ENCODE measurements around the gene ACVR2B. TPM values are rescaled to one million over a fixed set of nuclear protein-coding genes. Genes with fewer than 3 reads are reported as not detected.

ACVR2B gene
- total and polyA plus RNA-seq, 7 donors = 0.59 to 11.9 (median 3.4) TPM

DNA sequence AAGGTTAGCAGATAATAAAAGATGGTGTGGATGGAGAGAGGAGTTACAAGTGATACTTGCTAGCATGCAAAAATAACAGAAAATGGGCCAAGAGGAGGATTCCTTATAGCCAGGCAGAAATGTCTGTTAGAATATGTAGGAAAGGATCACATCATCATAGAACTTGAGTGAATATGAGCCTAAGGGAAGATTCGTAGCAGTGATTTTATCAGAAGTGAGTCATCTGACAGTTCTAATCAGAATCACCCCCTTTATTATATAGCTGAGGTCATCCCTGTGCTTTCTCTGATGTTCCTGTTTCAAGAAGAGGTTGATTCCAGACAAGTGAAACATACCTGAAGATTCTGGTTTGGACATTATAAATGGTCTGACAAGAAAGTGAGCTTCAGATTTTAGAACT, 65.3 kb downstream of the ACVR2B start:
- ATAC-seq = no peak
- no peaks in the 10 kb centered on the region for H3K9me3 ChIP-seq
- H3K4me1 ChIP-seq = peaks cover 9% of the 10 kb centered on the region
- intact Hi-C loops (cut with DNase I) = no loop called here
- DNase-seq = no peak
- WGBS, 3 donors = 52 to 74% (median 69%) methylated on average over 1 of the region's 1 CpG
- TF ChIP-seq, protein P1, sequence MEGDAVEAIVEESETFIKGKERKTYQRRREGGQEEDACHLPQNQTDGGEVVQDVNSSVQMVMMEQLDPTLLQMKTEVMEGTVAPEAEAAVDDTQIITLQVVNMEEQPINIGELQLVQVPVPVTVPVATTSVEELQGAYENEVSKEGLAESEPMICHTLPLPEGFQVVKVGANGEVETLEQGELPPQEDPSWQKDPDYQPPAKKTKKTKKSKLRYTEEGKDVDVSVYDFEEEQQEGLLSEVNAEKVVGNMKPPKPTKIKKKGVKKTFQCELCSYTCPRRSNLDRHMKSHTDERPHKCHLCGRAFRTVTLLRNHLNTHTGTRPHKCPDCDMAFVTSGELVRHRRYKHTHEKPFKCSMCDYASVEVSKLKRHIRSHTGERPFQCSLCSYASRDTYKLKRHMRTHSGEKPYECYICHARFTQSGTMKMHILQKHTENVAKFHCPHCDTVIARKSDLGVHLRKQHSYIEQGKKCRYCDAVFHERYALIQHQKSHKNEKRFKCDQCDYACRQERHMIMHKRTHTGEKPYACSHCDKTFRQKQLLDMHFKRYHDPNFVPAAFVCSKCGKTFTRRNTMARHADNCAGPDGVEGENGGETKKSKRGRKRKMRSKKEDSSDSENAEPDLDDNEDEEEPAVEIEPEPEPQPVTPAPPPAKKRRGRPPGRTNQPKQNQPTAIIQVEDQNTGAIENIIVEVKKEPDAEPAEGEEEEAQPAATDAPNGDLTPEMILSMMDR (IDR thresholded peaks at IDR 0.05) = no peak
- H3K27me3 ChIP-seq (ENCODE audit: insufficient read depth in 3 of 3, low read length in 2 of 3) = no peaks in the 10 kb centered on the region
- H3K36me3 ChIP-seq (ENCODE audit: insufficient read depth in 1 of 2, low read depth in 1 of 2) = peaks cover under 1 to 42% of the 10 kb centered on the region in 2 donors
- no peak overlapping the region for H3K4me3 ChIP-seq
- H3K27ac ChIP-seq = no peak overlapping the region

DNA sequence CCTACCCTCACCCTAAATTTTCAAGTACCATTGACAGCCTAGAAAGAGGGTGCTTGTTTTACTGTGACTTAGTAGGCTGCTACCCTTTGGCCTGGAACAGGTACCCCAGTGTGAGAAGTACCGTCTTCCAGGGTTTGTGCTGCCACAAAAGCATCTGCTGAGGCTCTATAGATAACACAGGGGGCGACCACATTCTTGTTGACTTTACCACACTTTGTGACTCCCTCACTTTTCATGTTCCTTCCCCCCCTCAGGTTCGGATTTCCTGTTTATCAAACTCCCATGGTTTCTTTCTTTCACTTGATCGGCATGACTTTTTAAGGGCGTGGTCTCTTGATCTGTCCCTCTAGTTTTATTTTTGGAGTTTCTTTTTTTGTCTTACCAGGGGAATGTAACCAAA, 66.0 kb downstream of the ACVR2B start:
- Histone ChIP-seq H3K36me3 (ENCODE audit: insufficient read depth in 1 of 2, low read depth in 1 of 2) (peaks cover 3 to 42% of the 10 kb centered on the region in 2 donors), H3K9me3 (no peaks in the 10 kb centered on the region), H3K4me3 (no peak overlapping the region), H3K27me3 (ENCODE audit: insufficient read depth in 3 of 3, low read length in 2 of 3) (no peaks in the 10 kb centered on the region), H3K4me1 (peaks cover 9% of the 10 kb centered on the region), H3K27ac (no peak overlapping the region)
- DNase-seq = no peak
- no peak for ATAC-seq
- WGBS, 3 donors = 31 to 47% (median 38%) methylated on average over 5 of the region's 5 CpGs
- TF ChIP-seq, protein P1 (IDR thresholded peaks at IDR 0.05) = no peak
- intact Hi-C loops (cut with DNase I) = loop anchor here (2.0 to 10.0 kb wide), 4 partner anchors 131 to 515 kb away; no protein-coding TSS in a partner anchor

DNA sequence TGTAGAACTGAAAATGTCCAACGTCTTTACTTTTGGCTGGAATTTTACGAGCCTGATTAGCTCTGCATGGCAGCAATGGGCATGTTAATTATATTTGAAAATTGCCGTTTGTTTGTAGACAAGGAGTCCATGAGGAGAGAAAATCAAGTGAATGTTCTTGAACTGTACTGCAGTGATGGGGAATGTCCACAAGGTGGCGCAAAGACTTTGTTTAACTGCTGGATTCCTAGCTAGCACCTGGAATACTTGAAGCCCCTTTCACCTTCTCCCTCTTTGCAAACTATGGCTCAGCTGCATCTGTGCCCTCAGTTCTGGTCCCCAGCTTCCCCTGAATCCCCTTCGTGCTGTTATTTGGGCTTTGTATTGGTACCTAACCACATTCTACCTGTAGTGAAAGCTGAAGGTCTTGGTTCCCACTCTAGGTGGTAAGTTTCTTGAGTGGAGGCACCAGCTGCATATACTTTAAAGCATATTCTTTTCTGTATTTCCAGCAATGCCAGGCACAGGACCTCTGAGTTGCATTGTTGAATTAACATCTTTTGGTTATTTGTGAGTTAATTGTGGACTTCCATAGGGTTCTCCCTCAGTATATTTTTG, 67.8 kb downstream of the ACVR2B start:
- intact Hi-C loops (cut with DNase I) = loop anchor here (1.0 to 10.0 kb wide), 5 partner anchors 129 to 513 kb away; no protein-coding TSS in a partner anchor
- H3K27me3 ChIP-seq (ENCODE audit: insufficient read depth in 3 of 3, low read length in 2 of 3) = no peaks in the 10 kb centered on the region
- no peaks in the 10 kb centered on the region for H3K9me3 ChIP-seq
- ATAC-seq = peak; percentile 63 to 82 (median 70)
- no peak overlapping the region for H3K4me3 ChIP-seq
- no peak for DNase-seq
- WGBS, 3 donors = 2 to 4% (median 3%) methylated on average over 5 of the region's 5 CpGs
- H3K27ac ChIP-seq = no peak overlapping the region
- H3K4me1 ChIP-seq = peaks cover 9% of the 10 kb centered on the region
- H3K36me3 ChIP-seq (ENCODE audit: insufficient read depth in 1 of 2, low read depth in 1 of 2) = peaks cover 3 to 44% of the 10 kb centered on the region in 2 donors
- TF ChIP-seq, protein P1 (IDR thresholded peaks at IDR 0.05) = peak; percentile 96

DNA sequence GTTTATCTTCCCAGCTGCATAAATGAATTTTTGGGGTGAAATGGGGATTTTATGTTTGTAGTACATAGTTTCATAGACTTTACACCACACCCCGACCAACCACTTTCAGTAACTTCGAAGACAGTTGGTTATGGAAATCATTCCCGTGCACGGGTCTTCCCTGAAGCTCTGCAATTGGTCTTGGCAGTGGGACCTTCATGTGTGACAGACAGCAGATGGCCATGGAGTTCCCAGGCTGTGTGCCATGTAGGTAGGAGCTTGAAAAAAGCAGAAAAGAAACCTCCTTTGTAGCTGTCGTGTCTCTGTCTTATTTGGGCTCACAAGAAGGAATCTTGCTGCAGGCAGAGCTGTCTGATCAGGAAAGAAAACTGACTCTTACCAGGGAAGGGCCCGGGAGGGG, 68.3 kb downstream of the ACVR2B start:
- H3K9me3 ChIP-seq = no peaks in the 10 kb centered on the region
- DNase-seq (no peak), ATAC-seq (no peak)
- no peak overlapping the region for H3K27ac ChIP-seq
- TF ChIP-seq, protein P1 (IDR thresholded peaks at IDR 0.05) = no peak
- H3K36me3 ChIP-seq (ENCODE audit: insufficient read depth in 1 of 2, low read depth in 1 of 2) = peaks cover 3 to 48% of the 10 kb centered on the region in 2 donors
- no peaks in the 10 kb centered on the region for H3K27me3 ChIP-seq (ENCODE audit: insufficient read depth in 3 of 3, low read length in 2 of 3)
- peaks cover 9% of the 10 kb centered on the region for H3K4me1 ChIP-seq
- H3K4me3 ChIP-seq = no peak overlapping the region
- 79 to 85% (median 80%) methylated on average over 6 of the region's 6 CpGs for WGBS, 3 donors
- intact Hi-C loops (cut with DNase I) = loop anchor here (10.0 kb wide), 3 partner anchors 323 to 513 kb away; no protein-coding TSS in a partner anchor

All from psoas muscle (tissue), 8 donors.